ENCODE data around the gene CORO6. TPM values are rescaled to one million over a fixed set of nuclear protein-coding genes. Genes with fewer than 3 reads are reported as not detected.
A peak's percentile ranks its signal among the peaks of the same experiment; 100 is the strongest.

Gene CORO6
- total RNA-seq, 4 donors from 2014 or later, result 12.2 to 37.4 (median 13.9) TPM

DNA sequence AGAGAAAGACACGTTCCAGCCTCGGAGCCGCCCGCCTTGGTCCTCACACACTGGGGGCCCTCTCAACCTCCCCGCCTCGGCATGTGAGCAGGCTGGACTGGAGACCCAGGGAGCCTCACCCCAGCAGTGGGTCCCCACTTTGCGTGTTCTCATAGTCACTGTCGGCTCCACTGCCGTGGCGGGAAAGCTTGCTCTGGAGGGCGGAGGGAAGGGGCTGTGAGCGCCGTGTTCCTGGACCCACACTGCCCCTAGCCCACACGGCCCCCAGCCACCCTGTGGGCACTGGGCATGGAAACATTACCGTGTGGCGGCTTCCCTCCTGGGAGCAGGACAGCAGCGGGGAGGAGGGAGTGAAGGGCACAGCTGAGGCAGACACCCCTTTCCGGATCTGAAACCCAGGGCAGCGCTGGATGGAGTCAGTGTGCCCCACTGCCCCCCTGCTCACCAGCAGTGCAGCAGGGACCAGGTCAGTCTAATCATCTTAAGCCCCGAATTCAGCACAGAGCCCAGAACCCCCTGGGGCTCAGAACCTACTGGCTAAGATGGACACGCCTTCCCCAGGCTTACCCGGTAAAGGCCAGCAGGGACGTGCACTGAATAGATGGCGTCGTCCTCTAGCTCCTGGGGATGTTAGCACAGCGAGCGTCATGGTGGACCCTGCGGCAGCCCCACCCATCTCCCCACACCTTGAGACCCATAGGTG is 47.0 kb downstream of the CORO6 start:
- no peak overlapping the region for H3K27ac ChIP-seq
- peaks cover 6 to 36% (median 23%) of the 10 kb centered on the region in 4 donors for H3K4me1 ChIP-seq
- 89% methylated on average over 27 of the region's 28 CpGs; no CpG with 5 or more reads in 1 of the 2 donors for WGBS, 2 donors (ENCODE audit: low coverage in 1 of 2)
- H3K9me3 ChIP-seq, result no peaks in the 10 kb centered on the region
- no peaks in the 10 kb centered on the region for H3K27me3 ChIP-seq
- H3K4me3 ChIP-seq, result no peak overlapping the region
- no peak for TF ChIP-seq POLR2AphosphoS5 (IDR thresholded peaks at IDR 0.05)
- TF ChIP-seq POLR2A (IDR thresholded peaks at IDR 0.05), result no peak
- TF ChIP-seq, protein P1, sequence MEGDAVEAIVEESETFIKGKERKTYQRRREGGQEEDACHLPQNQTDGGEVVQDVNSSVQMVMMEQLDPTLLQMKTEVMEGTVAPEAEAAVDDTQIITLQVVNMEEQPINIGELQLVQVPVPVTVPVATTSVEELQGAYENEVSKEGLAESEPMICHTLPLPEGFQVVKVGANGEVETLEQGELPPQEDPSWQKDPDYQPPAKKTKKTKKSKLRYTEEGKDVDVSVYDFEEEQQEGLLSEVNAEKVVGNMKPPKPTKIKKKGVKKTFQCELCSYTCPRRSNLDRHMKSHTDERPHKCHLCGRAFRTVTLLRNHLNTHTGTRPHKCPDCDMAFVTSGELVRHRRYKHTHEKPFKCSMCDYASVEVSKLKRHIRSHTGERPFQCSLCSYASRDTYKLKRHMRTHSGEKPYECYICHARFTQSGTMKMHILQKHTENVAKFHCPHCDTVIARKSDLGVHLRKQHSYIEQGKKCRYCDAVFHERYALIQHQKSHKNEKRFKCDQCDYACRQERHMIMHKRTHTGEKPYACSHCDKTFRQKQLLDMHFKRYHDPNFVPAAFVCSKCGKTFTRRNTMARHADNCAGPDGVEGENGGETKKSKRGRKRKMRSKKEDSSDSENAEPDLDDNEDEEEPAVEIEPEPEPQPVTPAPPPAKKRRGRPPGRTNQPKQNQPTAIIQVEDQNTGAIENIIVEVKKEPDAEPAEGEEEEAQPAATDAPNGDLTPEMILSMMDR (IDR thresholded peaks at IDR 0.05), result no peak
- no peak for TF ChIP-seq EP300 (IDR thresholded peaks at IDR 0.05; ENCODE audit: low read depth)
- intact Hi-C loops (cut with DNase I; ENCODE audit: low total_unique reads), result no loop called here
- in situ Hi-C loops (cut with MboI; ENCODE audit: low pct_ligation_motif_present in 1 of 4, low pct_unique_long_range_greater_than_20kb in 1 of 4, low sequenced_read_pairs in 3 of 4), result no loop called here
- peaks cover 0 to 12% (median 4%) of the 10 kb centered on the region in 4 donors for H3K36me3 ChIP-seq
- DNase-seq, result no peak

DNA sequence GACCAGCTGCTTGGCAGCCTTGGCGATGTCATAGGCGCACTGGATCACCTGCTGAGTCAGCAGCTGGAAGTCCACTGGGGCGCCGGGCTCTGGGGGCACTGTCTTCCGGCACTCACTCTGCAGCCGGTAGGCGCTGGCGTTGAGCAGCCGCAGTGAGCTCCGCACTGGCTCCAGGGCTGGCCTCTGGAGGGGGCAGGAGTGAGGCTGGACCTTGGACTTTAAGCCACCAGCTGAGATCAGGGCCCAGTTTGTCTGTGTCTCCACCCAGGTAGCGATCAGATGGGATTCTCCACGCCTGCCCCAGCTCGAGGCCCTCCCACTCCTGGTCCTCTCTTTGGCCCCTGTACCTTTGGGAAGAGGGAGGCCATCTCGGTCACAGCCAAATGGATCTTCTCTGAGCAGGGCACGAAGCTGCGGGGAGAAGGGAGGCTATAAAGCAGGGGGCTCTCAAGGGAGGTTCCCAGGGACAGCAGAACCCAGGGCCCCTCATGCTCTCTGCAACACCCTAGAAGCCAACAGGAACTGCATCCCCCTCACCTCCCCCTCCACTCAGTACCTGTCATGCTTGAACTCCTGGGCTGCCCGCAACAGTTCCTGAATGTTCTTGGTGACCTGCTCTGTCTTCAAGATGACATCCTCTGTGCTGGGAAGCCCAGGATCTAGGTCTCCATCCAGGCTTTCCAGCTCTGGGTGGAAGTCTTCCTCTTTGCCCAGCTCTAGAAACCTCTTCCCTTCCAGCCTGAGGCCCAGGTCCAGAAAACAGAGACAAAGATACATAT is 47.8 kb downstream of the CORO6 start:
- H3K36me3 ChIP-seq, result peaks cover 0 to 12% (median 4%) of the 10 kb centered on the region in 4 donors
- TF ChIP-seq, protein P1 (IDR thresholded peaks at IDR 0.05), result peak in 2 of 5 experiments; percentile 32 to 38
- no peak for TF ChIP-seq EP300 (IDR thresholded peaks at IDR 0.05; ENCODE audit: low read depth)
- H3K27me3 ChIP-seq, result no peaks in the 10 kb centered on the region
- no peaks in the 10 kb centered on the region for H3K9me3 ChIP-seq
- intact Hi-C loops (cut with DNase I; ENCODE audit: low total_unique reads), result no loop called here
- H3K27ac ChIP-seq, result peak overlapping the region; percentile 33 to 67 (median 56)
- peak; percentile 83 for DNase-seq
- 45% methylated on average over 8 of the region's 17 CpGs; no CpG with 5 or more reads in 1 of the 2 donors for WGBS, 2 donors (ENCODE audit: low coverage in 1 of 2)
- peaks cover 6 to 43% (median 26%) of the 10 kb centered on the region in 4 donors for H3K4me1 ChIP-seq
- in situ Hi-C loops (cut with MboI; ENCODE audit: low pct_ligation_motif_present in 1 of 4, low pct_unique_long_range_greater_than_20kb in 1 of 4, low sequenced_read_pairs in 3 of 4), result no loop called here
- no peak overlapping the region for H3K4me3 ChIP-seq

DNA sequence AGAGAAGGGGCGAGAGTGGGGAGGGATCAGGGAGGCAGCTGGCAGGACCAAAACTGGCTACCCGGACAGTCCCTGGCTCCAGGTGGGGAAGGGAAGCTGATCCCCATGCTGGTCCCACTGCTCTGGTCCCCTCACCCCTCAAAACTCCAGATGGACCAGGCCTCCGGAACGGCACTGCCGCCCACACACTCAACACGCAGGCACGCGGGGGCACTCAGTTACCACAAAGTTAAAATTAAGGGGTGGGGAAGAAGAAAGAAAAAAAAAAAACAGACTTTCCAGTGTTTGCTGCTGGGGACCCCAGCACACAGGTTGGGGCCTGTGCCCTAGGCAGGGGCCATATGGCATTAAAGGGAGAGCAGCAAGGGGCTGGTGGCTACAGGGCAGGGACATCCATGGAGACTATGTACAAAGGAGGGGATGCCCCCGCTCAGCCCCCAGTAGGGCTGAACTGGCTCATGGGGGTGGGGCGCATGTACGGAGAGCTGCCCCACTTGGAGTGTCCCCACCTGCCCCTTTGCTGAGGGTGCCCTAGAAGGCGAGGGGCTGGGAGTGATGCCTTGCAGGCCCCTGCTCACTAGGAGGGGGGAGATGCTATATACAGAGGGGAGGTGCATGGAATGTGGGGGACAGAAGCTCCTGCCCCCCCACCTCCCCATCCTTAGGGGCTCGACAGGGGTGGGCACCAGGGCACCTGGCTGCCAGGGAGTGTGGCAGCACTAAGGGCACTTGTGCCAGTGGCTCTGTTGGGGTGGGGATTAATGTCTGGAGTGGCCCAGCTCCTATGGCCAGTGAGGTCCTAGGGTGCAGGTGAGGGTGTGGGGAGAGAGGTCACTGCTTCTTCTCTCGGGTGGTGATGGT is 48.6 kb downstream of the CORO6 start:
- Histone ChIP-seq H3K9me3 (no peaks in the 10 kb centered on the region), H3K4me3 (no peak overlapping the region), H3K27ac (peak overlapping the region; percentile 33 to 67 (median 56)), H3K27me3 (no peaks in the 10 kb centered on the region), H3K36me3 (peaks cover 0 to 12% (median 4%) of the 10 kb centered on the region in 4 donors), H3K4me1 (peaks cover 9 to 50% (median 32%) of the 10 kb centered on the region in 4 donors)
- DNase-seq, result peak; percentile 8
- intact Hi-C loops (cut with DNase I; ENCODE audit: low total_unique reads), result no loop called here
- in situ Hi-C loops (cut with MboI; ENCODE audit: low pct_ligation_motif_present in 1 of 4, low pct_unique_long_range_greater_than_20kb in 1 of 4, low sequenced_read_pairs in 3 of 4), result no loop called here
- no peak for TF ChIP-seq POLR2A (IDR thresholded peaks at IDR 0.05)
- no peak for TF ChIP-seq EP300 (IDR thresholded peaks at IDR 0.05; ENCODE audit: low read depth)
- TF ChIP-seq, protein P1 (IDR thresholded peaks at IDR 0.05), result no peak
- TF ChIP-seq POLR2AphosphoS5 (IDR thresholded peaks at IDR 0.05), result no peak
- 73 to 75% methylated on average over 4 to 14 of the region's 14 CpGs for WGBS, 2 donors (ENCODE audit: low coverage in 1 of 2)

DNA sequence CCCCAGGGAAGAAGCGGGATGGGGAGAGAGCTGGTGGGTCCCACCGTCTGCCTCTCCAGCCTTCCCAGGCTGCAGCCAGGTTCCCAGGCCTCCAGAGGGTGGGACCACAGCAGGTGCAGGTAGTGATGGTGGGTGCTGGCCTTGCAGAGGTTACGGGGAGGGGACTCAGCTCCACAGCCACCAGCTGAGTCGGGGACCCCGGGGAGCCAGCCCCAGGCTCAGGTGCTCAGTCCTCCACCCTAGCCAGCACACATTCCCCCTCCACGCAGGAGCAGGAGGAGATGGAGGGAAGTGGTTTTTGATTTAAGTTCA is 49.2 kb downstream of the CORO6 start:
- H3K4me3 ChIP-seq, result no peak overlapping the region
- peaks cover 0 to 12% (median 4%) of the 10 kb centered on the region in 4 donors for H3K36me3 ChIP-seq
- TF ChIP-seq POLR2A (IDR thresholded peaks at IDR 0.05) (no peak), EP300 (IDR thresholded peaks at IDR 0.05; ENCODE audit: low read depth) (no peak), POLR2AphosphoS5 (IDR thresholded peaks at IDR 0.05) (no peak)
- TF ChIP-seq, protein P1 (IDR thresholded peaks at IDR 0.05), result no peak
- peaks cover 10 to 52% (median 35%) of the 10 kb centered on the region in 4 donors for H3K4me1 ChIP-seq
- DNase-seq, result no peak
- H3K27ac ChIP-seq, result no peak overlapping the region
- WGBS, 2 donors (ENCODE audit: low coverage in 1 of 2), result 86% methylated on average over 6 of the region's 6 CpGs; no CpG with 5 or more reads in 1 of the 2 donors
- H3K27me3 ChIP-seq, result no peaks in the 10 kb centered on the region
- in situ Hi-C loops (cut with MboI; ENCODE audit: low pct_ligation_motif_present in 1 of 4, low pct_unique_long_range_greater_than_20kb in 1 of 4, low sequenced_read_pairs in 3 of 4) (no loop called here), intact Hi-C loops (cut with DNase I; ENCODE audit: low total_unique reads) (no loop called here)
- no peaks in the 10 kb centered on the region for H3K9me3 ChIP-seq

Data from transverse colon (tissue), 4 donors.